ENCODE data around the gene TRIM26. TPM values are rescaled to one million over a fixed set of nuclear protein-coding genes. Genes with fewer than 3 reads are reported as not detected.

The TRIM26 gene
- total and polyA plus RNA-seq, 2 of the 13 experiments (the other 11 are each of a cell fraction or from before 2014, with no cell fraction given), result 27.1 to 38.7 TPM

DNA sequence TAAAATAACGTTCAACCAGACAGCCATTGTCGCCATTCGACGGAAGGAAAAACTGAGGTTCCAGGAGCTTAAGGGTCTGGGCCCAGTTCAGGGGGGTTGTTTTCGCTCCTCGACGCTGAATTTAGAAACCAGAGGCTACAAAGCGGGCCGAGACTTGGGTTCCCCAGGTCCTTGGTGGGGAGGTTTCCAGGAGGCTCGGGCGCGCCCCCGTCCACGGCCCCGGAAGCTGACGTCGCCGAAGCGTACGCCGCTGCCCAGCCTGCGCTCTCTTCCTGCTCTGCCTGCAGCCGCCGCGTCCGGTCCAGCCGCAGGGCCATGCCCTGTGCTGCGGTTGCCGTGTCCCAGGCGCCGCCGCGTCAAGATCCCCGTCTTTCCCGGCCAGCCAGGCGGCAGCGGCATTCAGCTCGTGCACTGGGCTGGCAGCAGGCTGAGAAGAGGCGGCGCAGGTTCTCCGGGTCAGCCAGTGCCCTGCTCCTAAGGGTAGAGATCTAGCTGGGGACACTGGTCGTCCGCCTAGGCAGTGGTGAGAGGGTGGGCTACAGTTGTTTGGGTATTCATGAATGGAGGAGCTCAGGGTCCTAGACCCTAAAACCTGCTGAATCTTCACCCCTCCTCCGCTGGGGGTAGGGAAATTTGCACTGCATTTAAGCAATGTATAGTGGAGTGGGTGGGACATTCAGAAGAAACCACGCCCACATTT is 901 bp upstream of the TRIM26 start (continued):
- TF ChIP-seq DR1 (CRISPR knock-in tag; IDR thresholded peaks at IDR 0.05) (peak; percentile 75; the same call in 1 of the 2 replicates), SPEN (CRISPR knock-in tag; IDR thresholded peaks at IDR 0.05; ENCODE audit: low read depth) (peak; percentile 90), MTF2 (CRISPR knock-in tag; IDR thresholded peaks at IDR 0.05; ENCODE audit: borderline replicate concordance) (no peak; the same call in 1 of the 2 replicates), GMEB1 (CRISPR knock-in tag; IDR thresholded peaks at IDR 0.05; ENCODE audit: borderline replicate concordance) (peak; percentile 94), SMAD1 (CRISPR knock-in tag; IDR thresholded peaks at IDR 0.05; ENCODE audit: borderline replicate concordance, low read depth) (no peak), PBX2 (CRISPR knock-in tag; IDR thresholded peaks at IDR 0.05) (no peak), RELA (CRISPR knock-in tag; IDR thresholded peaks at IDR 0.05) (no peak), HNRNPK (IDR thresholded peaks at IDR 0.05; ENCODE audit: low read depth, low read length, poor library complexity, severe bottlenecking) (peak; percentile 28), SRSF1 (optimal IDR thresholded peaks at IDR 0.05; ENCODE audit: low read depth, low read length) (no peak), ZSCAN29 (CRISPR knock-in tag; conservative IDR thresholded peaks at IDR 0.05) (0 out of 2 replicates have a peak, but pooled peaks have one; percentile 6), PRDM10 (CRISPR knock-in tag; IDR thresholded peaks at IDR 0.05; ENCODE audit: low read depth) (no peak), HOXD1 (CRISPR knock-in tag; IDR thresholded peaks at IDR 0.05) (peak; percentile 81; the same call in 1 of the 2 replicates), ZBTB1 (CRISPR knock-in tag; IDR thresholded peaks at IDR 0.05; ENCODE audit: borderline replicate concordance) (no peak)
- TF ChIP-seq, protein P1, sequence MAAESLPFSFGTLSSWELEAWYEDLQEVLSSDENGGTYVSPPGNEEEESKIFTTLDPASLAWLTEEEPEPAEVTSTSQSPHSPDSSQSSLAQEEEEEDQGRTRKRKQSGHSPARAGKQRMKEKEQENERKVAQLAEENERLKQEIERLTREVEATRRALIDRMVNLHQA (CRISPR knock-in tag; IDR thresholded peaks at IDR 0.05), result no peak
- TF ChIP-seq, protein P2, sequence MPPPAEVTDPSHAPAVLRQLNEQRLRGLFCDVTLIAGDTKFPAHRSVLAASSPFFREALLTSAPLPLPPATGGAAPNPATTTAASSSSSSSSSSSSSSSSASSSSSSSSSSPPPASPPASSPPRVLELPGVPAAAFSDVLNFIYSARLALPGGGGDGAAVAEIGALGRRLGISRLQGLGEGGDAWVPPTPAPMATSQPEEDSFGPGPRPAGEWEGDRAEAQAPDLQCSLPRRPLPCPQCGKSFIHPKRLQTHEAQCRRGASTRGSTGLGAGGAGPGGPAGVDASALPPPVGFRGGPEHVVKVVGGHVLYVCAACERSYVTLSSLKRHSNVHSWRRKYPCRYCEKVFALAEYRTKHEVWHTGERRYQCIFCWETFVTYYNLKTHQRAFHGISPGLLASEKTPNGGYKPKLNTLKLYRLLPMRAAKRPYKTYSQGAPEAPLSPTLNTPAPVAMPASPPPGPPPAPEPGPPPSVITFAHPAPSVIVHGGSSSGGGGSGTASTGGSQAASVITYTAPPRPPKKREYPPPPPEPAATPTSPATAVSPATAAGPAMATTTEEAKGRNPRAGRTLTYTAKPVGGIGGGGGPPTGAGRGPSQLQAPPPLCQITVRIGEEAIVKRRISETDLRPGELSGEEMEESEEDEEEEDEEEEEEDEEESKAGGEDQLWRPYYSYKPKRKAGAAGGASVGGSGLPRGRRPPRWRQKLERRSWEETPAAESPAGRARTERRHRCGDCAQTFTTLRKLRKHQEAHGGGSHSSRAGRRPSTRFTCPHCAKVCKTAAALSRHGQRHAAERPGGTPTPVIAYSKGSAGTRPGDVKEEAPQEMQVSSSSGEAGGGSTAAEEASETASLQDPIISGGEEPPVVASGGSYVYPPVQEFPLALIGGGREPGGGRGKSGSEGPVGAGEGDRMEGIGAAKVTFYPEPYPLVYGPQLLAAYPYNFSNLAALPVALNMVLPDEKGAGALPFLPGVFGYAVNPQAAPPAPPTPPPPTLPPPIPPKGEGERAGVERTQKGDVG (CRISPR knock-in tag; IDR thresholded peaks at IDR 0.05; ENCODE audit: borderline replicate concordance), result 0 out of 2 replicates have a peak, but pooled peaks have one; percentile 85
- TF ChIP-seq, protein P3, sequence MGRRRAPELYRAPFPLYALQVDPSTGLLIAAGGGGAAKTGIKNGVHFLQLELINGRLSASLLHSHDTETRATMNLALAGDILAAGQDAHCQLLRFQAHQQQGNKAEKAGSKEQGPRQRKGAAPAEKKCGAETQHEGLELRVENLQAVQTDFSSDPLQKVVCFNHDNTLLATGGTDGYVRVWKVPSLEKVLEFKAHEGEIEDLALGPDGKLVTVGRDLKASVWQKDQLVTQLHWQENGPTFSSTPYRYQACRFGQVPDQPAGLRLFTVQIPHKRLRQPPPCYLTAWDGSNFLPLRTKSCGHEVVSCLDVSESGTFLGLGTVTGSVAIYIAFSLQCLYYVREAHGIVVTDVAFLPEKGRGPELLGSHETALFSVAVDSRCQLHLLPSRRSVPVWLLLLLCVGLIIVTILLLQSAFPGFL (CRISPR knock-in tag; IDR thresholded peaks at IDR 0.05), result no peak
